ENCODE data around the gene PTBP2. TPM values are rescaled to one million over a fixed set of nuclear protein-coding genes. Genes with fewer than 3 reads are reported as not detected.

Gene PTBP2
- total and polyA plus RNA-seq, 2 experiments from 2014 or later = 6.7 to 60.7 TPM

- no peak overlapping the region for H3K4me2 ChIP-seq
- no peaks in the 10 kb centered on the region for H4K20me1 ChIP-seq (ENCODE audit: insufficient read depth, poor library complexity, severe bottlenecking)
- 95% methylated on average over 1 of the region's 1 CpG for WGBS (ENCODE audit: low lambda C conversion rate, missing lambda C conversion rate)
- TF ChIP-seq, protein P1, sequence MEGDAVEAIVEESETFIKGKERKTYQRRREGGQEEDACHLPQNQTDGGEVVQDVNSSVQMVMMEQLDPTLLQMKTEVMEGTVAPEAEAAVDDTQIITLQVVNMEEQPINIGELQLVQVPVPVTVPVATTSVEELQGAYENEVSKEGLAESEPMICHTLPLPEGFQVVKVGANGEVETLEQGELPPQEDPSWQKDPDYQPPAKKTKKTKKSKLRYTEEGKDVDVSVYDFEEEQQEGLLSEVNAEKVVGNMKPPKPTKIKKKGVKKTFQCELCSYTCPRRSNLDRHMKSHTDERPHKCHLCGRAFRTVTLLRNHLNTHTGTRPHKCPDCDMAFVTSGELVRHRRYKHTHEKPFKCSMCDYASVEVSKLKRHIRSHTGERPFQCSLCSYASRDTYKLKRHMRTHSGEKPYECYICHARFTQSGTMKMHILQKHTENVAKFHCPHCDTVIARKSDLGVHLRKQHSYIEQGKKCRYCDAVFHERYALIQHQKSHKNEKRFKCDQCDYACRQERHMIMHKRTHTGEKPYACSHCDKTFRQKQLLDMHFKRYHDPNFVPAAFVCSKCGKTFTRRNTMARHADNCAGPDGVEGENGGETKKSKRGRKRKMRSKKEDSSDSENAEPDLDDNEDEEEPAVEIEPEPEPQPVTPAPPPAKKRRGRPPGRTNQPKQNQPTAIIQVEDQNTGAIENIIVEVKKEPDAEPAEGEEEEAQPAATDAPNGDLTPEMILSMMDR (IDR thresholded peaks at IDR 0.05; ENCODE audit: poor library complexity) = no peak
- TF ChIP-seq EZH2 (IDR thresholded peaks at IDR 0.05; ENCODE audit: borderline replicate concordance) (no peak), EZH2phosphoT487 (IDR thresholded peaks at IDR 0.05; ENCODE audit: low read depth, severe bottlenecking, unreplicated experiment) (no peak)
- no peaks in the 10 kb centered on the region for H3K27me3 ChIP-seq
- no peaks in the 10 kb centered on the region for H3K9me2 ChIP-seq (replicated peaks; ENCODE audit: insufficient read depth)
- H3K36me3 ChIP-seq (replicated peaks; ENCODE audit: insufficient read depth, low read depth) = no peaks in the 10 kb centered on the region
- H2AFZ ChIP-seq = no peak overlapping the region
- H3K27ac ChIP-seq = no peak overlapping the region
- no peak for DNase-seq (ENCODE audit: low spot score)
- no peaks in the 10 kb centered on the region for H3K9me3 ChIP-seq (ENCODE audit: low read depth)
- H3K79me2 ChIP-seq = no peaks in the 10 kb centered on the region
- no peak overlapping the region for H3K4me3 ChIP-seq
- no peaks in the 10 kb centered on the region for H3K4me1 ChIP-seq (ENCODE audit: insufficient read depth)
These were observed 99.1 kb downstream of the PTBP2 start for GRCh38 chr1:96820671-96821070.

DNA sequence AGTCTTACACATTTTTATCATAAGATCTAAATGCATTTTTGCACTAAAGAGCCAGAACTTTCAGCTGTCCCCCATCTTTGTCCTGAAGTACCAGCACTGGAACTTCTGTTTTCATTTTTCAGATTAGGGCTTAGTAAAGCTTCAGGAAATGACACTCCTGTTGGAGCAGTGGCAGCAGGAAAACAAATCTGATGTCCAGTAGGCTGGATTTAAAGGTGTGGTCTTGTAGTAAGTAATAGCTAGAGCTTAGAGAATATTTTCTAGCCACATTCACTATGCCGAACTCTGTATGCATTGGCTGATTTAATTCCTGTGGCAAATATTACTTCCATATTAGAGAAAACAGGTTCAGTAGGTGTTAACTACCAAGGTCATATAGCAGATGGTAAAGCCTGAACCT, 103.6 kb downstream of the PTBP2 start:
- H4K20me1 ChIP-seq (ENCODE audit: insufficient read depth, poor library complexity, severe bottlenecking) = no peaks in the 10 kb centered on the region
- 100% methylated on average over 1 of the region's 1 CpG for WGBS (ENCODE audit: low lambda C conversion rate, missing lambda C conversion rate)
- H3K9me3 ChIP-seq (ENCODE audit: low read depth) = no peaks in the 10 kb centered on the region
- no peak overlapping the region for H3K27ac ChIP-seq
- no peak overlapping the region for H3K4me2 ChIP-seq
- no peaks in the 10 kb centered on the region for H3K4me1 ChIP-seq (ENCODE audit: insufficient read depth)
- TF ChIP-seq EZH2 (IDR thresholded peaks at IDR 0.05; ENCODE audit: borderline replicate concordance) (no peak), EZH2phosphoT487 (IDR thresholded peaks at IDR 0.05; ENCODE audit: low read depth, severe bottlenecking, unreplicated experiment) (no peak)
- TF ChIP-seq, protein P1 (IDR thresholded peaks at IDR 0.05; ENCODE audit: poor library complexity) = no peak
- no peaks in the 10 kb centered on the region for H3K36me3 ChIP-seq (replicated peaks; ENCODE audit: insufficient read depth, low read depth)
- H2AFZ ChIP-seq = no peak overlapping the region
- no peak overlapping the region for H3K4me3 ChIP-seq
- no peaks in the 10 kb centered on the region for H3K9me2 ChIP-seq (replicated peaks; ENCODE audit: insufficient read depth)
- no peaks in the 10 kb centered on the region for H3K79me2 ChIP-seq
- no peak for DNase-seq (ENCODE audit: low spot score)
- no peaks in the 10 kb centered on the region for H3K27me3 ChIP-seq

GRCh38 chr1:96825950-96826576, 104.5 kb downstream of the PTBP2 start:
- DNase-seq (ENCODE audit: low spot score) = no peak
- Histone ChIP-seq H3K27ac (no peak overlapping the region), H3K79me2 (no peaks in the 10 kb centered on the region), H3K4me1 (ENCODE audit: insufficient read depth) (no peaks in the 10 kb centered on the region), H3K9me2 (replicated peaks; ENCODE audit: insufficient read depth) (no peaks in the 10 kb centered on the region), H3K9me3 (ENCODE audit: low read depth) (no peaks in the 10 kb centered on the region), H3K27me3 (no peaks in the 10 kb centered on the region), H3K4me3 (no peak overlapping the region), H4K20me1 (ENCODE audit: insufficient read depth, poor library complexity, severe bottlenecking) (no peaks in the 10 kb centered on the region), H3K4me2 (no peak overlapping the region), H2AFZ (no peak overlapping the region), H3K36me3 (replicated peaks; ENCODE audit: insufficient read depth, low read depth) (no peaks in the 10 kb centered on the region)
- TF ChIP-seq EZH2 (IDR thresholded peaks at IDR 0.05; ENCODE audit: borderline replicate concordance) (no peak), EZH2phosphoT487 (IDR thresholded peaks at IDR 0.05; ENCODE audit: low read depth, severe bottlenecking, unreplicated experiment) (no peak)
- TF ChIP-seq, protein P1 (IDR thresholded peaks at IDR 0.05; ENCODE audit: poor library complexity) = no peak
